Caco-2 (cell line): ENCODE data around the gene KRTAP3-1. TPM values are rescaled to one million over a fixed set of nuclear protein-coding genes. Genes with fewer than 3 reads are reported as not detected.

Source experiments
- BruUV-seq: library from RNA; stranded (reverse); fragments of 400-500 nt; replicated peaks from 2 replicates; lab custom pipeline; 2021; lab: Mats Ljungman, UMichigan
- CTCF ChIA-PET: fragments of 300-600 bp; sonication (Branson Sonifier 250); formaldehyde crosslinking; loops from one replicate; lab custom pipeline; 2022; ENCODE audit warnings: antibody characterized with exemption; lab: Charles Lee
- POLR2A ChIA-PET: fragments of 300-600 bp; sonication (Branson Sonifier 250); formaldehyde crosslinking; loops from one replicate; lab custom pipeline; 2022; ENCODE audit warnings: antibody characterized with exemption; lab: Charles Lee
- DNase-seq, 2 experiments: peaks; one replicate each; pipeline versions ENCODE4 v3.0.0 to v3.0.0-alpha.2; 2020 to 2022
- H3K27me3 ChIP-seq: replicated peaks from 2 replicates; pipeline ENCODE4 v1.6.0; 2011; ENCODE audit warnings: low read length; ENCODE audit not compliant: control insufficient read depth, insufficient read depth
- H3K36me3 ChIP-seq: 2 replicates; pipeline ENCODE4 v1.5.1; 2011; ENCODE audit warnings: low read length; ENCODE audit not compliant: control insufficient read depth, insufficient read depth
- H3K4me1 ChIP-seq: fragments of 250-450 bp; sonication (Bioruptor Pico); 2 replicates; pipeline ENCODE4 v1.5.1; 2020; ENCODE audit warnings: mild to moderate bottlenecking
- H3K4me3 ChIP-seq: 2 replicates; pipeline ENCODE4 v1.5.1; 2011; ENCODE audit warnings: low read depth, mild to moderate bottlenecking, control low read depth, low read length
- H3K9me3 ChIP-seq: fragments of 250-450 bp; sonication (Bioruptor Pico); 2 replicates; pipeline ENCODE4 v1.5.1; 2020; ENCODE audit warnings: mild to moderate bottlenecking, moderate library complexity
- H3K27ac Mint-ChIP-seq: one replicate; pipeline ENCODE4 v1.8.0; 2022; ENCODE audit warnings: mixed read lengths; ENCODE audit not compliant: unreplicated experiment
- H3K27me3 Mint-ChIP-seq: one replicate; pipeline ENCODE4 v1.8.0; 2022; ENCODE audit warnings: mixed read lengths; ENCODE audit not compliant: insufficient read depth, unreplicated experiment
- H3K36me3 Mint-ChIP-seq: one replicate; pipeline ENCODE4 v1.8.0; 2022; ENCODE audit warnings: mild to moderate bottlenecking, mixed read lengths; ENCODE audit not compliant: insufficient read depth, unreplicated experiment
- H3K4me1 Mint-ChIP-seq: one replicate; pipeline ENCODE4 v1.8.0; 2022; ENCODE audit warnings: low read depth, mixed read lengths; ENCODE audit not compliant: unreplicated experiment
- H3K4me3 Mint-ChIP-seq: one replicate; pipeline ENCODE4 v1.8.0; 2022; ENCODE audit warnings: mild to moderate bottlenecking, moderate library complexity, mixed read lengths; ENCODE audit not compliant: unreplicated experiment
- H3K9me3 Mint-ChIP-seq: one replicate; pipeline ENCODE4 v1.8.0; 2022; ENCODE audit warnings: mixed read lengths; ENCODE audit not compliant: unreplicated experiment
- CTCF ChIP-seq, 2 experiments: fragments of 200-600 bp in 1 of 2; IDR thresholded peaks; 1 replicate in 1 of 2; 2 replicates in 1 of 2; pipeline versions ENCODE4 v1.5.1 to v1.8.0; 2011 to 2022; ENCODE audit warnings: antibody characterized with exemption in 1 of 2, control low read depth in 1 of 2, inconsistent platforms in 1 of 2, low read depth in 1 of 2, low read length in 1 of 2, mild to moderate bottlenecking in 1 of 2, moderate library complexity in 1 of 2; ENCODE audit not compliant: insufficient read depth in 1 of 2, severe bottlenecking in 1 of 2, unreplicated experiment in 1 of 2
- intact Hi-C: fragments of 100-400 bp; cut with micrococcal nuclease; formaldehyde crosslinking; loops from one replicate; pipeline ENCODE4 v1.10.0; 2022; ENCODE audit not compliant: unreplicated experiment
- total RNA-seq: library from RNA; stranded (reverse); gene quantifications from 2 replicates; pipeline ENCODE4 v1.2.3, GENCODE V29; 2022

KRTAP3-1 gene
- total RNA-seq, 1 experiment from 2014 or later, result 7.4 TPM

- H3K4me1 ChIP-seq, result peaks cover 2% of the 10 kb centered on the region
- TF ChIP-seq CTCF (IDR thresholded peaks at IDR 0.05; ENCODE audit: insufficient read depth in 1 of 2, low read depth in 1 of 2, low read length in 1 of 2, severe bottlenecking in 1 of 2, unreplicated experiment in 1 of 2), result no peak
- H3K9me3 ChIP-seq, result no peaks in the 10 kb centered on the region
- ChIA-PET POLR2A (no interaction called here), CTCF (no interaction called here)
- H3K27me3 Mint-ChIP-seq, result no peaks in the 10 kb centered on the region
- DNase-seq, result no peak
- H3K27me3 ChIP-seq, result no peaks in the 10 kb centered on the region
- peaks cover 7% of the 10 kb centered on the region for H3K9me3 Mint-ChIP-seq
- no peaks in the 10 kb centered on the region for H3K36me3 ChIP-seq
- H3K4me3 ChIP-seq, result no peak overlapping the region
- peaks cover 6% of the 10 kb centered on the region for H3K4me1 Mint-ChIP-seq
- no peak overlapping the region for H3K4me3 Mint-ChIP-seq
- no peaks in the 10 kb centered on the region for H3K36me3 Mint-ChIP-seq
- H3K27ac Mint-ChIP-seq, result no peak overlapping the region
- no TSS peak for BruUV-seq
- intact Hi-C loops, result no loop called here
Measured at GRCh38 chr17:40975516-40975915, 33.4 kb downstream of the KRTAP3-1 start.

- TF ChIP-seq CTCF (IDR thresholded peaks at IDR 0.05; ENCODE audit: insufficient read depth in 1 of 2, low read depth in 1 of 2, low read length in 1 of 2, severe bottlenecking in 1 of 2, unreplicated experiment in 1 of 2), result no peak
- no peaks in the 10 kb centered on the region for H3K36me3 ChIP-seq
- H3K27me3 Mint-ChIP-seq, result no peaks in the 10 kb centered on the region
- no peaks in the 10 kb centered on the region for H3K4me1 ChIP-seq
- no peak overlapping the region for H3K4me3 ChIP-seq
- no peaks in the 10 kb centered on the region for H3K36me3 Mint-ChIP-seq
- peaks cover 6% of the 10 kb centered on the region for H3K4me1 Mint-ChIP-seq
- H3K4me3 Mint-ChIP-seq, result no peak overlapping the region
- H3K9me3 Mint-ChIP-seq, result peaks cover 7% of the 10 kb centered on the region
- ChIA-PET POLR2A (no interaction called here), CTCF (no interaction called here)
- no peaks in the 10 kb centered on the region for H3K9me3 ChIP-seq
- no peak for DNase-seq
- H3K27me3 ChIP-seq, result no peaks in the 10 kb centered on the region
- intact Hi-C loops, result no loop called here
- H3K27ac Mint-ChIP-seq, result no peak overlapping the region
- BruUV-seq, result no TSS peak
Measured at GRCh38 chr17:40974366-40974765, 34.6 kb downstream of the KRTAP3-1 start.

- H3K4me3 ChIP-seq, result no peak overlapping the region
- BruUV-seq, result no TSS peak
- no peaks in the 10 kb centered on the region for H3K4me1 ChIP-seq
- H3K9me3 ChIP-seq, result peaks cover 10% of the 10 kb centered on the region; the same call in 1 of the 2 replicates
- Mint-ChIP-seq H3K27me3 (no peaks in the 10 kb centered on the region), H3K4me3 (no peak overlapping the region), H3K36me3 (no peaks in the 10 kb centered on the region), H3K27ac (no peak overlapping the region), H3K4me1 (peaks cover 2% of the 10 kb centered on the region), H3K9me3 (peaks cover 14% of the 10 kb centered on the region)
- no peak for DNase-seq
- H3K36me3 ChIP-seq, result no peaks in the 10 kb centered on the region
- POLR2A ChIA-PET, result no interaction called here
- TF ChIP-seq CTCF (IDR thresholded peaks at IDR 0.05; ENCODE audit: insufficient read depth in 1 of 2, low read depth in 1 of 2, low read length in 1 of 2, severe bottlenecking in 1 of 2, unreplicated experiment in 1 of 2), result no peak
- CTCF ChIA-PET, result no interaction called here
- no peaks in the 10 kb centered on the region for H3K27me3 ChIP-seq
- intact Hi-C loops, result no loop called here
Measured at GRCh38 chr17:40967582-40967981, 41.3 kb downstream of the KRTAP3-1 start.
